Dermis blood vessel endothelial cell (primary cell): Measurements from ENCODE around the gene HOXA4. TPM values are rescaled to one million over a fixed set of nuclear protein-coding genes. Genes with fewer than 3 reads are reported as not detected.
A peak's percentile ranks its signal among the peaks of the same experiment; 100 is the strongest.

Experiments used
- DNase-seq: peaks from one replicate; pipeline ENCODE4 v3.0.0; 2010
- total RNA-seq: library from RNA; depleted of rRNA; stranded (reverse); fragments of >200 nt; gene quantifications from 2 replicates; pipeline ENCODE4 v1.2.3, GENCODE V29; 2014

HOXA4 gene
- total RNA-seq, 1 donor from 2014 or later, result 0.34 TPM

GRCh38 chr7:27116031-27116961 lies 14.3 kb downstream of the HOXA4 start:
- DNase-seq, result no peak

GRCh38 chr7:27115221-27116026 lies 15.1 kb downstream of the HOXA4 start:
- no peak for DNase-seq

GRCh38 chr7:27114881-27115220 lies 15.7 kb downstream of the HOXA4 start:
- DNase-seq, result no peak

GRCh38 chr7:27113991-27114769 lies 16.4 kb downstream of the HOXA4 start:
- DNase-seq, result peak; percentile 63

- DNase-seq, result peak; percentile 94
Observed at GRCh38 chr7:27112955-27113949, 17.3 kb downstream of the HOXA4 start.

GRCh38 chr7:27112361-27112760 lies 18.2 kb downstream of the HOXA4 start:
- peak; percentile 37 for DNase-seq

GRCh38 chr7:27111751-27112277 lies 18.7 kb downstream of the HOXA4 start:
- DNase-seq, result peak; percentile 18

GRCh38 chr7:27111042-27111750 lies 19.4 kb downstream of the HOXA4 start:
- peak; percentile 79 for DNase-seq

- no peak for DNase-seq
Observed at GRCh38 chr7:27110186-27111031, 20.1 kb downstream of the HOXA4 start.

- DNase-seq, result no peak
Observed at GRCh38 chr7:27109466-27110185, 20.9 kb downstream of the HOXA4 start.

- peak; percentile 76 for DNase-seq
Observed at GRCh38 chr7:27108390-27109127, 22.0 kb downstream of the HOXA4 start.

GRCh38 chr7:27107391-27108381 lies 22.9 kb downstream of the HOXA4 start:
- DNase-seq, result peak; percentile 43

- DNase-seq, result no peak
Observed at GRCh38 chr7:27106901-27107240, 23.7 kb downstream of the HOXA4 start.

GRCh38 chr7:27106181-27106900 lies 24.2 kb downstream of the HOXA4 start:
- peak; percentile 69 for DNase-seq

GRCh38 chr7:27105301-27106031 lies 25.1 kb downstream of the HOXA4 start:
- no peak for DNase-seq
